GM19023 (cell line): ENCODE results near the gene SYCE3.

Experiments
- ATAC-seq: cut with Tn5 transposase; IDR thresholded peaks from one replicate; pipeline ENCODE4 v1.9.1; 2021; ENCODE audit warnings: mild to moderate bottlenecking, moderate library complexity; ENCODE audit not compliant: unreplicated experiment

The SYCE3 gene

GRCh38 chr22:50600967-50601668, 38.4 kb upstream of the SYCE3 start:
- ATAC-seq: no peak

DNA sequence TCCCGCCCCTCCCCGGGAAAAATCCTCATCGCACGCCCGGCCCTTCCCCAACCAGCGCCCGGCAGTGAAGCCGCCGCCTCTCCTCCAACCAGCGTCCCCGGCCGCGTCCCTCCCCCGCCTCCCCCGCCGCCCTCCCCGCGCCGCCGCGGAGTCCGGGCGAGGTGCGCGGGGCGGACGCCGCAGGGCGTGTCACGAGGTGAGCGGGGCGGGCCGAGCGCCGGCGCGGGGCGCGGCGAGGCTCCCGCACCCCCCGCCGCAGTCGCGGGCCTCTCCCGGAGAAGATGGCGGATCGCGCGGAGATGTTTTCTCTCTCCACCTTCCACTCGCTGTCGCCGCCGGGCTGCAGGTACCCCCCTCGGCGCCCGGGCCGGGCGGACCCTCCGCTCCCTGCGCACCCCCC, 37.8 kb upstream of the SYCE3 start, which contains the start of gene MAPK8IP2:
TSS of gene MAPK8IP2 (plus strand) at position 256 of the 400 bp plus-strand sequence. CDS start at position 282, 26 bp downstream.
- ATAC-seq: no peak

DNA sequence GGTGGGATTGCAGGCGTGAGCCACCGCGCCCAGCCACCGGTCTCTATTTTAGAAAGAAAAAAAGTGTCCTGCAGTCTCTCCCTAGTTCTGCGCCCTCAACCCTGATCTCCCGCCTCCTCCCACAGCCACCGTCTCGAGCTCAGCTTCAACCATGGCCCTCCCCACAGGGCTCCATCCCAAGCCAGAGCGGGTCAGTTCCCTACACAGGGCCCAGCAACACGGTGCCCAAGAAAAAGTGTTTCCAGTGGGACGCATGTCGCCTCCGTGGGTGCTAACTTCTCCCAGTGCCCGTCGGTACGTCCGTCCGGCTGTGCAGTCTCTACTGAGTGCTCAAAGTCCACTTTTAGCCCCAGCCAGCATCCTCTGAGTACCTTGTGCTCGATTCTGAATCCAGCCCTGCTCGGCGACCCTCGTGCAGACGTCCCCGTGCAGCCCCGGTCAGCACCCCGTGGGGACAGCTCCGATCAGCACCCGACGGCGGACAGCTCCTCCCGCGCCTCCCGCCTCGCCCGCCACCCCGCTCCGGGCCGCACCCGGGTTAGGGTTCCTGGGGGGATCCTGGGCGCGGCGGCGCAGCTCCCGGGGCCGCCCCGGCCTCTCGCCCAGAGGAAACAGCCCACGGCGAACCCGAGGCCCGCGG, 37.2 kb upstream of the SYCE3 start:
- ATAC-seq: no peak

- no peak for ATAC-seq
Measured at GRCh38 chr22:50597097-50597496, 34.4 kb upstream of the SYCE3 start.

DNA sequence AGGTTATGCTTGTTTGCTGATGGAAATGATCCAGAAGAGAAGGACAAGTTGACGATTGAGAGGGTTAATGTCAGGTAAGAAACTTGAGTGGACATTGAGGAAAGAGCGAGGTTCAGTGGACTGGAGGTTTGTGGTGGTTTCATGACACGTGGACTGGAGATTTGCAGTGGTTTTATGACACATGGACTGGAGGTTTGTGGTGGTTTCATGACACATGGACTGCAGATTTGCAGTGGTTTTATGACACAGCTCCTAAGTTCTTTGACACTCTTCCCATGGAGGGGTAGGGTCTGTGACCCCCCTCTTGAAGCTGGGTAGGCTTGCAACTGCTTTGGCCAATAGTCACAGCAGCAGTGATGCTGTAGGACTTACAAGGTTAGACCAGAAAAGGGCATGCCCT, 32.5 kb upstream of the SYCE3 start:
- no peak for ATAC-seq

- no peak for ATAC-seq
Measured at GRCh38 chr22:50587407-50587806, 24.7 kb upstream of the SYCE3 start.

DNA sequence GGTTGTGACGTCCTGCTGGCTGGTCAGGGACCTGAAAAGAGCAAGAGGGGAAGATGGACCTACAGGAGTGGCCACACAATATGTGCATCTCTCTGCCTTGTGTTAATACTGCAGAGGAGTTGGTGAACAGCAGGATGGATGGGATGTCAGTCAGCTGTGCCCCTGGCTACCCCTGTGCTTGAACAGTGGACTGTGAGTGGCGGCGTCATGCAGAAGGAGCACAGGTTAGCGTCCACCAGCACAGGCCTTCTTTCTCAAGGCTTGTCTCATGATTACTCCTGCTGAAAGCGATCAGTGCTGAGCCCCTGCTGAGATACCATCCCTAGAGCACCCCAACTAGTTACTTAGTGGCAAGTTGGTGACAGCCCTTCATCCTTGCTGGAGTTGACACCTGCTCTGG, 23.7 kb upstream of the SYCE3 start:
- ATAC-seq: no peak

DNA sequence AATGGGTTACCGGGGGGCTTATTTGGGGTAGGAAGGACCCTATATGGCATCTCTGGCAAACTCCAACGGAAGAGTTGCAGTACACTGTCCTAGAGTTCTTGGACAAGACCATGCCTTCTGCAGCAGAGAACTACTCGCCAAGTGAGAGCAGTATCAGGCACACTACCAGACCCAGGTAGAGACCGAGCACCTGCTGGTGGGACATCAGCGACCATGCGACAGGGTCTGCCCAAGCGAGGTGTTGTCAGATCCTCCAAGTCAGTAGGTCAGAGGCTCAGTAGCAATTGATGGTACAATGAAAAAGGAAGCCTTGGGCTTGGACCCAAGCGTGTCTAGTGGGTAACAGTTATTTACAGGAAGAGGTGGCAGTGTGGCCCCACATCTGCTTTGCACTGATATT, 23.1 kb upstream of the SYCE3 start:
- no peak for ATAC-seq

GRCh38 chr22:50585238-50585637, 22.5 kb upstream of the SYCE3 start:
- ATAC-seq: no peak

DNA sequence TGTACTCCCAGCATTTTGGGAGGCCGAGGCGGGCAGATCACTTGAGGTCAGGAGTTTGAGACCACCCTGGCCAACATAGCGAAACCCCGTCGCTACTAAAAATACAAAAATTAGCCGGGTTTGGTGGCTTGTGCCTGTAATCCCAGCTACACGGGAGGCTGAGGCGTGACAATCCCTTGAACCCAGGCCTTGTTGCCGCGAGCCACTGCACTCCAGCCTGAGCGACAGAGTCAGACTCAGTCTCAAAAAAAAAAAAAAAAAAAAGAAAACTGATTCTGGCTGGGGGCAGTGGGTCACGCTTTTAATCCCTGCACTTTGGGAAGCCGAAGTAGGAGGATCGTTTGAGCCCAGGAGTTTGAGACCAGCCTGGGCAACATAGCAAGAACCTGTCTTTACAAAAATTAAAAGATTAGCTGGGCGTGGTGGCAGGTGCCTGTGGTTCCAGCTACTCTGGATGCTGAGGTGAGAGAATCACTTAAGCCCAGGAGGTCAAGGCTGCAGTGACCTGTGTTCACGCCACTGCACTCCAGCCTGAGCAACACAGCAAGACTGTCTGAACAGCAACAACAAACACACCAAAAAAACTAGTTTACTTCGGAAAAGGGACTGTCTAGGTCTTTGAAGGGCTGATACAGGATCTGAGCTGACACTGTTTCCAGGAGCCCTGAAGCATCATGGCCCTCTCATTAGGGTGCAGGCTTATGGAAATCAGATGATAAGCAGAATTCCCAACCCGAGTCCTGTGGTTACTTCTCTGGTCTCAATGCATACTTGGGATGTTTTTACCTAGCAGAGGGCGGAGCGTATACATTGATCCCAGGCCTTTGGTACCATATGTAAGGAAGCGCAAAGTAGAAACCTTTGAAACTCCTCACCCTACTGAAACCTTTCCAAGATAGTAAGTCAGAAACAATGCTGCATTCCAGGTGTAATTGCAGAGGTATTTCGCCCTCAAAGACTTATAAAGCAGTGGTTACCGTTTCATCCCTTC, 21.7 kb upstream of the SYCE3 start:
- no peak for ATAC-seq

DNA sequence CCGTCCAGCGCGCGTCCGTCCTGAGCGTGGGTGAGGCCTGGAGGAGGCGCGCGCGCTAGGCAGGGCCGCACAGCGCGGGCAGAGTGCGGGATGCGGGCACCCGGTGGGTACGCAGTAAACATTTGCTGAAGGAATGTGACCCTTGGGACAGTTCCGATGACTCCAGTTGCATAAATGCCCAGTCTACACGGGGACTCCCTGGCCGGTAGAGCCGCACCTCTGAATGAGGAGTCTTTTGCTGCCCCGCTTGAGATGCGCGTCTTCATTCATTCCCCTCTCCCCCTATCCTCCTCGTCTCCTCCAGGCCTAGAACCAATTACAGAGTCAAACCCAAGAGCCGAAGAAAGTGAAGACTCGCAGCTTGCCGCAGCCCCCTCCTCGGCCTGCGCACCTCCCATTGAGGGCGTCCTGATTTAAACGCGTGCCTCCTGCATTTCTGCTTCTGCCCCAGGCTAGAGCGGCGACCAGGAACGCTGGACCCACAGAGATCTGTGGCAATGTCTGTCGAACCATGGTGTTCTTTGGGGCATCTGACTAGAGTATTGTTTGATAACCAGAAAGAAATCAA, 20.7 kb upstream of the SYCE3 start:
- peak; percentile 18 for ATAC-seq

DNA sequence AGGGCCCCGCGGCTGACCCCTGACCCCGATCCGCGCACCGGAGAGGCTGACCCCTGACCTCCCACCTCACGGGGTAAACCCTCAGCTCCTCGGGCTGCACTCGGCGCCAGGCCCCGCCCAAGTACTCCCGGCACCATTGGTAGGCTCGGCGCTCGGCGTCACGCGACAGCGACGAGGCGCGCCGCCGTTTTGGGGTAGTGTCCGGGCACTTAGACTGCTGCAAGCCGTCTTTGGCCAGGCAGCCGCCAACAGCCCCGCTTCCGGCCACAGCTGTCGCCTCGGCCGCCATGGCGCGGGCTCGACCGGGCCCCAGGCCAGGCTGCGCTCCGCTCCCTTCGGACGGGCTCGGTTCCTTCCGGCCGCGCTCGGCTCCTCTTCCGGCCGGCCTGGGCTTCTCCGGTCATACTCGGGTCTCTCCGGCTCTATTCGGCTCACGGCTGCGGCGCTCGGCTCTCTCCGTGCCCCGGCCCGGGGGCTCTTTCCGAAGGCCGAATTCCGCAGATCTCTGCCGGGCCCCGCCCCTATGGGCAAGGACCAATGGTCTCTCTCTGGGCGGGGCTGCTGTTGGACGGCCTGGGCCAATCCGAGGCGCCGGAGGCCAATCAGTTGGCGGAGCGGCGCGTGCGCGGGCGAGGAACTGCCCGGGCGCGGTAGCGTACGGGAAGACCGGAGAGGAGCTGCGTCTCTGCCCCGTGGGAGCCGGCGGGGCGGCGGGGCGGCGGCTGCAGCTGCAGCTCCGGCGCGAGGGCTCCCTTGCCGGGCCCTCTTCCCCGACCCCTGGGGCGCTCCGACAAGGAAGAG, 20.0 kb upstream of the SYCE3 start, which contains the start of gene CHKB:
TSS of gene CHKB (minus strand) at position 357 of the 801 bp plus-strand sequence. CDS start at position 289, 68 bp downstream.
- peak; percentile 86 for ATAC-seq

DNA sequence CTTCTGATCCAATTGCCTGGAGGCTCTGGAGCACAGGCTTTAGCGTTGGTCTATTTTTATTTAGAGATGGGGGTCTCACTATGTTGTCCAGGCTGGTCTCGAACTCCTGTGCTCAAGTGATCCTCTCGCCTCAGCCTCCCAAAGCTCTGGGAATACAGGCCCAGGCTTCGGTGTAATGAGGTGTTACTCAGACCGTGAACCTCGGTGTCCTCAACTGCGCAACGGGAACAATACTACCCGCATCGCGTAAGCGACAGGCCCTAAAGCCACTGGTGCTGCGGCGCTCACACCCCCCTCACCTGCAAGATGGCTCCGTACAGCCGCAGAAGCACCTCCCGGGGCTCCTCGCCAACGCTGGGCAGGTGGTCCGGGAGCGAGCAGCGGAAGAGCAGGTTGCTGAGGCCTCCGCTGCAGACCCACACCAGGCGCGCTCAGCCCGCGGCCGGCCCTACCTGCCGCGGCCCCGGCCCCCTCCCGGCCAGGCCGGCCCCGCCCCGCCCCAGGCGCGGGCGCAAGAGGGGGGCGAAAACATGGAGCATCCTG, 19.3 kb upstream of the SYCE3 start:
- ATAC-seq: no peak

GRCh38 chr22:50581031-50581949, 18.6 kb upstream of the SYCE3 start:
- ATAC-seq: no peak

DNA sequence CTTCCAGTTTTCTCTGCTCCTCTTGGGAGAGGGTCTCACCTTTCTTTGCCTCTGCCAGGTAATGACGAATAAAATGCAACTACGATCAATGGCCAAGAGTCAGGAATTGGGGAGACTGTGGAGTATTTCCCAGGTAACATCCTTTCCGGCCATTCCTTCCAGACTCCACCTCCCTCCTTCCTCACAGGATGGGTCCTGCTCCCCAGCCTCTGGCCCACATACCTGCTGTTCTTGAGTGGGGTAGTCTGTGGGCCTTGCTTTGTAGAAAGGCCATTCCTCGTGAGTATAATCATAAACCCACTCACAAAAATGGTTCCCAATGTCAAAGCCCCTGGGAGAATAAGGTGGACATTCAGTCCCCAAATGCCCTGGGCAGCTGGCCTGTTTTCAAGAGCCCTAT, 17.0 kb upstream of the SYCE3 start:
- no peak for ATAC-seq

- ATAC-seq: no peak
Measured at GRCh38 chr22:50578776-50579310, 16.1 kb upstream of the SYCE3 start.

DNA sequence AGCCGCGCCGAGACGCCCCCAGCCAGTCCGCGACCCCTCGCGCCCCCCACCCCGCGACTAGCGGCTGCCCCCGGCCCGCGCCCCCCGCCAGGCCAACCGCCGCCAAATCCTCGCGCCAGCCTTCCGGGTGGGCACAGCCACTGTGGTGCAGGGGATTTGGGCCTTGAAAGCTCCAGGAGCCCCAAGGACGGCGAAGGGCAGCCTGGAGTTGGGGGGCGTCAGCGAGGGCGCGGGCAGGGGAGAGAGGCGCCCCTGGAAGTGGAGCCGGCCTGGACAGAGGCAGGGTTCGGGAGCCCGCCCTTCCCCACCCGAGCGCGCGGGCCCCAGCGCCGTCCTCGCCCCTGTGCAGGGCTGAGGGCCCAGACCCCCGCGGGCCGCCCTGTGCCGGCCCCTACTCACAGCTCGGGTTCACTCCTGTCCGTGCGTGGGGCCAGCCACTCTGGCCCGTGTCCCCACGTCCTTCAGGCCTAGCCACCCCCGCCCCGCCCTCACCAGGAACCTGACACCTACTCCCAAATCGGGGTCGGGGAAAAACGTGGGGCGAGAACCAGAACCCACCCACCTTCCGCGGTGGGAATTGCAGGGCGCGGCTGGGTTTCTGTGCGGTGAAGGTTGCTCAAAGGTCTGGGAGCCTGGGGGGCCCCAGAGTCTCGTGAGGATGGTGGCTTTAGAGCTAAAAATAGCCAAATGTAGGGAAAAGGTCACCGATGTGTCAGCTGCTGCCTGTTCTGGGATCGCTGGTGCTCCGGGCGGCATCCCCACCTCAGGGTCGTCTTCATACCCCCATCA, 15.5 kb upstream of the SYCE3 start, which contains the start of gene CPT1B:
TSS of gene CPT1B (minus strand) at position 441 of the 789 bp plus-strand sequence. CDS start 512 bp downstream, outside the sequence.
- no peak for ATAC-seq

- no peak for ATAC-seq
Measured at GRCh38 chr22:50577697-50577986, 14.9 kb upstream of the SYCE3 start.
